Liver (tissue), 9 donors: ENCODE data around the gene HSP90AA1. TPM values are rescaled to one million over a fixed set of nuclear protein-coding genes. Genes with fewer than 3 reads are reported as not detected.
A peak's percentile ranks its signal among the peaks of the same experiment; 100 is the strongest.
"Not testable (repeated sequence)": the region's sequence is repeated elsewhere in the genome, so short reads cannot be mapped to it uniquely, and the experiment has no call there.

Experiments
- DNase-seq: peaks from one replicate; pipeline ENCODE4 v3.0.0-alpha.2; 2017; ENCODE audit warnings: low spot score
- H3K27ac ChIP-seq, 2 donors: one replicate each; pipeline ENCODE4 v1.7.0; 2013; ENCODE audit warnings: inconsistent platforms in 2 of 2, low read length in 2 of 2, control low read depth in 1 of 2, low read depth in 1 of 2, mild to moderate bottlenecking in 1 of 2
- H3K27me3 ChIP-seq, 4 donors: one replicate each; pipeline versions ENCODE4 v1.6.1 to v1.7.0; 2013; ENCODE audit warnings: low read length in 3 of 4, inconsistent platforms in 1 of 4, mild to moderate bottlenecking in 1 of 4, moderate library complexity in 1 of 4; ENCODE audit not compliant: control insufficient read depth in 4 of 4, insufficient read depth in 4 of 4
- H3K36me3 ChIP-seq, 4 donors: one replicate each; pipeline versions ENCODE4 v1.6.1 to v1.7.0; 2013; ENCODE audit warnings: low read length in 3 of 4, mild to moderate bottlenecking in 3 of 4, low read depth in 1 of 4, moderate library complexity in 1 of 4; ENCODE audit not compliant: control insufficient read depth in 4 of 4, insufficient read depth in 3 of 4
- H3K4me1 ChIP-seq, 4 donors: one replicate each; pipeline versions ENCODE4 v1.6.1 to v1.7.0; 2013; ENCODE audit warnings: low read length in 3 of 4, mild to moderate bottlenecking in 3 of 4, moderate library complexity in 1 of 4; ENCODE audit not compliant: control insufficient read depth in 4 of 4, insufficient read depth in 4 of 4
- H3K4me3 ChIP-seq, 3 donors: one replicate each; pipeline versions ENCODE4 v1.6.1 to v1.7.0; 2013; ENCODE audit warnings: low read length in 3 of 3, control low read depth in 1 of 3, low read depth in 1 of 3, mild to moderate bottlenecking in 1 of 3
- H3K9ac ChIP-seq, 2 donors: one replicate each; pipeline ENCODE4 v1.7.0; 2013; ENCODE audit warnings: low read length in 2 of 2, mild to moderate bottlenecking in 2 of 2, moderate library complexity in 2 of 2, control low read depth in 1 of 2, low read depth in 1 of 2
- H3K9me3 ChIP-seq, 4 donors: one replicate each; pipeline versions ENCODE4 v1.6.1 to v1.7.0; 2013; ENCODE audit warnings: low read length in 3 of 4; ENCODE audit not compliant: control insufficient read depth in 4 of 4
- CTCF ChIP-seq: fragments of 150-350 bp; IDR thresholded peaks from 2 replicates; pipeline ENCODE4 v1.5.1; 2017; ENCODE audit warnings: improper control_type of control experiment, low read depth, low read length; ENCODE audit not compliant: missing input control
- EGR1 ChIP-seq, 2 donors: IDR thresholded peaks; 2 replicates each; pipeline ENCODE4 v1.6.1; 2016 to 2018; ENCODE audit warnings: antibody characterized with exemption in 2 of 2, low read depth in 2 of 2
- FOXA1 ChIP-seq: IDR thresholded peaks from 2 replicates; pipeline ENCODE4 v1.6.1; 2016; ENCODE audit warnings: antibody characterized with exemption
- FOXA2 ChIP-seq: IDR thresholded peaks from 2 replicates; pipeline ENCODE4 v1.6.1; 2016; ENCODE audit warnings: antibody characterized with exemption
- HNF4A ChIP-seq, 2 donors: conservative IDR thresholded peaks; 2 replicates each; pipeline ENCODE4 v1.6.1; 2016; ENCODE audit warnings: antibody characterized with exemption in 2 of 2, mild to moderate bottlenecking in 2 of 2
- JUND ChIP-seq, 2 donors: IDR thresholded peaks; 2 replicates each; pipeline ENCODE4 v1.6.1; 2016; ENCODE audit warnings: antibody characterized with exemption in 2 of 2
- RAD21 ChIP-seq, 2 donors: IDR thresholded peaks; 2 replicates each; pipeline ENCODE4 v1.6.1; 2016; ENCODE audit warnings: antibody characterized with exemption in 2 of 2, mild to moderate bottlenecking in 2 of 2
- REST ChIP-seq: IDR thresholded peaks from 2 replicates; pipeline ENCODE4 v1.6.1; 2016; ENCODE audit warnings: antibody characterized with exemption, mild to moderate bottlenecking
- YY1 ChIP-seq: IDR thresholded peaks from 2 replicates; pipeline ENCODE4 v1.6.1; 2016; ENCODE audit warnings: antibody characterized with exemption, mild to moderate bottlenecking
- WGBS: extraction: QIAGEN DNeasy Blood & Tissue Kit; methylation state at CpG from one replicate; pipeline ENCODE4 v1.1.7; 2013; 5-methylcytosine and 5-hydroxymethylcytosine counted together
- polyA plus RNA-seq, 2 donors: library from polyadenylated mRNA; stranded (reverse) in 1 of 2; unstranded in 1 of 2; fragments of 200-250 nt in 1 of 2; fragments of >200 nt in 1 of 2; fragmentation: Nextera tagmentation in 1 of 2; extraction: Ambion mirVana in 1 of 2; gene quantifications; one replicate each; pipeline versions ENCODE4 v1.2.1 to v1.2.3, GENCODE V29; 2013 to 2015
- total RNA-seq, 2 donors: library from RNA; depleted of rRNA; stranded (reverse); fragments of >200 nt; gene quantifications; one replicate each; pipeline ENCODE4 v1.2.3, GENCODE V29; 2014
- TF ChIP-seq, protein P1 (sequence below): IDR thresholded peaks from 2 replicates; pipeline ENCODE4 v1.6.1; 2016; ENCODE audit warnings: antibody characterized with exemption
- donor health status: healthy.
- donor health status: healthy.
- donor health status: healthy.
- donor health status: healthy.
- donor health status: healthy.

The HSP90AA1 gene
- total and polyA plus RNA-seq, 4 donors, result 174 to 386 (median 287) TPM

DNA sequence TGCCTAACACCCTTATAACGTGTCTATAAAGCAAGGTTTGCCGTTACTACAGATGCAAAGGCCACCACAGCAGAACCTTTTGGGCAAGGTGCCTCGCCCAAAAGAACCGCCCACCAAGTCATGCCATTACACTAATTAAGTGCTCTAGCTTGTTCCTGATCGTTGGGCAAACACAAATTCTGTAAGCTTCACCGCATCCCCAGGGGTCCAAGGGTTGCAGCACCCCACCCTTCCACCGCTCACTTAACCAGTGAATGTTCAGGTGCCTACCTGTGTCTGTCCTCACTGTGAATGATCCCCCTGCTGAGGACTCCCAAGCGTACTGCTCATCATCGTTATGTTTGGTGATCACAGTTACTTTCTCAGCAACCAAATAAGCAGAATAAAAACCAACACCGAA is 1.4 kb downstream of the HSP90AA1 start (continued):
- TF ChIP-seq REST, result no peak
- no peak for TF ChIP-seq RAD21 (IDR thresholded peaks at IDR 0.05)
- no peak for TF ChIP-seq FOXA1
- TF ChIP-seq FOXA2, result no peak
- no peak for TF ChIP-seq CTCF
- no peak for TF ChIP-seq EGR1 (IDR thresholded peaks at IDR 0.05; ENCODE audit: low read depth in 2 of 2)
- TF ChIP-seq JUND (IDR thresholded peaks at IDR 0.05), result no peak
- no peak for TF ChIP-seq YY1

DNA sequence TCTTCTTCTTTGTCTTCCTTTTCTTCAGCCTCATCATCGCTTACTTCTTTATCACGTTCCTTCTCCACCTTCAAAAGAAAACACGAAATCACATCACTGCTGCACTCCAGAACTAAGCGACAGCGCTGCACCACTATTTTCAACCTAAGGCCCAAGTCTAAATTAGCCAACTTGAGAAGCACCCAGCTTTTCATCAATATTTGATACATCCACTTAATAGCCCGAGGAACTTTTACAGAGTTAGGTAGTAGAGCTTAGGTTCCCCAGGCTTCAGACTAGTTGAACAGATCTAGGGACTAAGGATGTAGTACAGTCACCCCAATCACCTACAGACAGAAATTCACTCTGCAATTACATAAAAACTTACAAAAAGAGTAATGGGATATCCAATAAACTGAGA is 1.9 kb downstream of the HSP90AA1 start:
- no peaks in the 10 kb centered on the region for H3K9me3 ChIP-seq
- H3K36me3 ChIP-seq, result peaks cover 22 to 54% (median 48%) of the 10 kb centered on the region in 4 donors
- 87% methylated on average over 6 of the region's 6 CpGs for WGBS
- no peak for DNase-seq
- peaks cover 3 to 27% (median 18%) of the 10 kb centered on the region in 4 donors for H3K4me1 ChIP-seq
- TF ChIP-seq FOXA2, result no peak
- TF ChIP-seq REST, result no peak
- TF ChIP-seq HNF4A (conservative IDR thresholded peaks at IDR 0.05), result no peak
- TF ChIP-seq, protein P1, sequence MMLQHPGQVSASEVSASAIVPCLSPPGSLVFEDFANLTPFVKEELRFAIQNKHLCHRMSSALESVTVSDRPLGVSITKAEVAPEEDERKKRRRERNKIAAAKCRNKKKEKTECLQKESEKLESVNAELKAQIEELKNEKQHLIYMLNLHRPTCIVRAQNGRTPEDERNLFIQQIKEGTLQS, result no peak
- H3K27me3 ChIP-seq, result no peaks in the 10 kb centered on the region
- no peak overlapping the region for H3K27ac ChIP-seq
- peak overlapping the region; percentile 56 to 94 for H3K9ac ChIP-seq
- peak overlapping the region in 2 of 3 donors; percentile 73 to 96 for H3K4me3 ChIP-seq

DNA sequence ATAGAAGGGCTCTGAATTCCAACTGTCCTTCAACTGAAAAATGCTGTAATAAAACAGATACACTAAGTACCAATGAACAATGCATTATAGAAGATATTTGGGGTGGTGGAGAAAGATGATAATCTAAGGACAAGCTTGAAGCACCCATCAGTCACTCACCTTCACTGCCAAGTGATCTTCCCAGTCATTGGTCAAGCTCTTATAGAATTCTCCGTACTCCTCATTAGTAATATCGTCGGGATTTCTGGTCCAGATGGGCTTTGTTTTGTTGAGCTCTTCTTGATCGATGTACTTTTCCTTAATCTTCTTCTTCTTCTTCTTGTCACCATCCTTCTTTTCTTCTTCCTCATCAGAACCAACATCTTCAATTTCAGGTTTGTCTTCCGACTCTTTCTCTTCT is 2.3 kb downstream of the HSP90AA1 start:
- not testable (repeated sequence) for H3K4me3 ChIP-seq, DNase-seq, H3K27ac ChIP-seq, H3K9me3 ChIP-seq, H3K27me3 ChIP-seq
- Histone ChIP-seq H3K4me1 (peaks cover 3 to 27% (median 18%) of the 10 kb centered on the region in 4 donors), H3K36me3 (peaks cover 24 to 58% (median 51%) of the 10 kb centered on the region in 4 donors), H3K9ac (peak overlapping the region in 1 of 2 donors; percentile 56)
- WGBS, result 88% methylated on average over 5 of the region's 5 CpGs
